A673 (cell line): ENCODE measurements around the gene MOCOS.

ENCODE experiments used
- CTCF ChIP-seq: fragments of 300-800, 200-600 bp; sonication (generic); conservative IDR thresholded peaks from 2 replicates; pipeline ENCODE4 v1.5.1; 2017; ENCODE audit warnings: low read depth, mild to moderate bottlenecking, antibody characterized with exemption, low read length, moderate library complexity, mixed read lengths
- EZH2 ChIP-seq: fragments of 200-600 bp; sonication (generic); IDR thresholded peaks from 2 replicates; pipeline ENCODE4 v1.6.1; 2017; ENCODE audit warnings: borderline replicate concordance, low read depth, mild to moderate bottlenecking, mixed read lengths, antibody characterized with exemption, low read length; ENCODE audit not compliant: poor library complexity, severe bottlenecking

GRCh38 chr18:36314754-36315153 is 127.5 kb downstream of the MOCOS start:
- TF ChIP-seq CTCF: no peak
- TF ChIP-seq EZH2: no peak
